ENCODE measurements around the gene PCDHGC5.

PCDHGC5 gene

GRCh38 chr5:141517880-141518617, 29.2 kb downstream of the PCDHGC5 start:
- no peak for ATAC-seq (replicated peaks; ENCODE audit: extremely low read depth, poor library complexity, severe bottlenecking)
- Mint-ChIP-seq H3K9me3 (no peaks in the 10 kb centered on the region), H3K27me3 (no peaks in the 10 kb centered on the region), H3K36me3 (ENCODE audit: insufficient read depth) (peaks cover 71% of the 10 kb centered on the region), H3K27ac (ENCODE audit: low read depth) (no peak overlapping the region), H3K4me3 (no peak overlapping the region), H3K4me1 (peaks cover 13% of the 10 kb centered on the region)
- no peak for DNase-seq (ENCODE audit: low spot score in 2 of 2)

DNA sequence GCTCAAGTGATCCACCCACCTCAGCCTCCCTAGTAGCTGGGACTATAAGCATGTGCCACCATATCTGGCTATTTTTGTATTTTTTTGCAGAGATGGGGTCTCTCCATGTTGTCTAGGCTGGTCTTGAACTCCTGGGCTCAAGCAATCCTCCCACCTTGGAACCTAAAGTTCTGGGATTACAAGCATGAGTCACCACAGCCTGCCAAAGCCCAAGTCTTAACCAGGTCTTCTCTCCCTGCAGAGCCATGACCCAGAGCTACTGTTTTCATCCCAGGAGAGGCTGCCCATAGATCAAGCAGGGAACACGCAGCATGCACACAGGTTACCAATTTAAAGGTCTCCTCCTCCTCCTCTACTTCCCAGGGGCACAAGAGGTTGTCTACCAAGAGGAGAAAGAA, 29.7 kb downstream of the PCDHGC5 start:
- ATAC-seq (replicated peaks; ENCODE audit: extremely low read depth, poor library complexity, severe bottlenecking) (no peak), DNase-seq (ENCODE audit: low spot score in 2 of 2) (no peak)
- H3K27me3 Mint-ChIP-seq = no peaks in the 10 kb centered on the region
- H3K27ac Mint-ChIP-seq (ENCODE audit: low read depth) = no peak overlapping the region
- peaks cover 73% of the 10 kb centered on the region for H3K36me3 Mint-ChIP-seq (ENCODE audit: insufficient read depth)
- peaks cover 10% of the 10 kb centered on the region for H3K4me1 Mint-ChIP-seq
- no peaks in the 10 kb centered on the region for H3K9me3 Mint-ChIP-seq
- no peak overlapping the region for H3K4me3 Mint-ChIP-seq

GRCh38 chr5:141519605-141520565, 31.0 kb downstream of the PCDHGC5 start:
- H3K4me3 Mint-ChIP-seq = no peak overlapping the region
- peaks cover 81% of the 10 kb centered on the region for H3K36me3 Mint-ChIP-seq (ENCODE audit: insufficient read depth)
- no peak for ATAC-seq (replicated peaks; ENCODE audit: extremely low read depth, poor library complexity, severe bottlenecking)
- no peak overlapping the region for H3K27ac Mint-ChIP-seq (ENCODE audit: low read depth)
- DNase-seq (ENCODE audit: low spot score in 2 of 2) = no peak
- H3K9me3 Mint-ChIP-seq = no peaks in the 10 kb centered on the region
- H3K4me1 Mint-ChIP-seq = peaks cover 7% of the 10 kb centered on the region
- H3K27me3 Mint-ChIP-seq = no peaks in the 10 kb centered on the region

GRCh38 chr5:141521244-141521781, 32.4 kb downstream of the PCDHGC5 start:
- H3K36me3 Mint-ChIP-seq (ENCODE audit: insufficient read depth) = peaks cover 83% of the 10 kb centered on the region
- no peaks in the 10 kb centered on the region for H3K27me3 Mint-ChIP-seq
- no peak overlapping the region for H3K27ac Mint-ChIP-seq (ENCODE audit: low read depth)
- H3K4me3 Mint-ChIP-seq = no peak overlapping the region
- ATAC-seq (replicated peaks; ENCODE audit: extremely low read depth, poor library complexity, severe bottlenecking) = no peak
- no peaks in the 10 kb centered on the region for H3K9me3 Mint-ChIP-seq
- no peak for DNase-seq (ENCODE audit: low spot score in 2 of 2)
- H3K4me1 Mint-ChIP-seq = peaks cover 13% of the 10 kb centered on the region

DNA sequence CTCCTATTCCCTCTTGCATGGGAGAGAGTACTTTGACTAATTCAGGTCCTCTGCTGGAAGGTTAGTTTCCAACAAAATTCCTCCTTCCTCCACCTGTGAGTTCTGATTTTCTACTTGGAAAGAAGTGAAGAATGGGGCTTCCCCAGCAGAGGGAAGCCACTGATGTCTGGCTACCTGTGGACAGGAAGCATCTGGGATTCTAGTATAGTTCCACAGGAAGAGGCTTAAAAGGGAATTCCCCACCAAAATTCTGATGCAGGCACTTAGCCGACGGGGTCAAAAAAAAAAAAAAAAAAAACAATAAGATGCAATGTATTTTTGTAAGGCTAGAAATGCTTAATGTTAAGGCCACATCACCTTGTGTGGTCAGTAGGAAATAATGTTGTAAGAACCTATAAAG, 33.4 kb downstream of the PCDHGC5 start:
- Mint-ChIP-seq H3K27me3 (no peaks in the 10 kb centered on the region), H3K4me3 (no peak overlapping the region), H3K4me1 (peaks cover 13% of the 10 kb centered on the region), H3K27ac (ENCODE audit: low read depth) (no peak overlapping the region), H3K9me3 (no peaks in the 10 kb centered on the region), H3K36me3 (ENCODE audit: insufficient read depth) (peaks cover 85% of the 10 kb centered on the region)
- DNase-seq (ENCODE audit: low spot score in 2 of 2) = no peak
- ATAC-seq (replicated peaks; ENCODE audit: extremely low read depth, poor library complexity, severe bottlenecking) = no peak

DNA sequence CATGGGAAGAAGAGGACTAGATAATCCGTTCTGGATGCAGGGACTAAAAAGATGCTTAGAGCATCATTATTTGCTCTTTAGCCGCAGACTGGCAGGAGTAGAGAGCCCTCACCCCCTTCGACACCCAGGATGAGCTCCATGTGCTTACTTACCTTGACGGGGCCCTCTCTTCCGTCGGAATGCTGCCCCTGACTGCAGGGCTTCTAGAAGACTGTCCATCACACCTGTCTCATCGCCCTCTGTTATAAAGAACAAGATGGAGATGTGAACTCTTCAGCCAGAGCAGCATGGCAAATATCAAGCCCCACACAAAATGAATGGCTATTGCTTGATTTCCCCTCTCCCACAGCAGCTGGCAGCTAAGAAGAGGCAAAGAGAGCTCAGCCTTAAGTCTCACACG, 35.1 kb downstream of the PCDHGC5 start:
- ATAC-seq (replicated peaks; ENCODE audit: extremely low read depth, poor library complexity, severe bottlenecking) = no peak
- Mint-ChIP-seq H3K9me3 (no peaks in the 10 kb centered on the region), H3K4me3 (no peak overlapping the region), H3K27ac (ENCODE audit: low read depth) (no peak overlapping the region), H3K36me3 (ENCODE audit: insufficient read depth) (peaks cover 84% of the 10 kb centered on the region), H3K27me3 (no peaks in the 10 kb centered on the region), H3K4me1 (peaks cover 13% of the 10 kb centered on the region)
- DNase-seq (ENCODE audit: low spot score in 2 of 2) = no peak

DNA sequence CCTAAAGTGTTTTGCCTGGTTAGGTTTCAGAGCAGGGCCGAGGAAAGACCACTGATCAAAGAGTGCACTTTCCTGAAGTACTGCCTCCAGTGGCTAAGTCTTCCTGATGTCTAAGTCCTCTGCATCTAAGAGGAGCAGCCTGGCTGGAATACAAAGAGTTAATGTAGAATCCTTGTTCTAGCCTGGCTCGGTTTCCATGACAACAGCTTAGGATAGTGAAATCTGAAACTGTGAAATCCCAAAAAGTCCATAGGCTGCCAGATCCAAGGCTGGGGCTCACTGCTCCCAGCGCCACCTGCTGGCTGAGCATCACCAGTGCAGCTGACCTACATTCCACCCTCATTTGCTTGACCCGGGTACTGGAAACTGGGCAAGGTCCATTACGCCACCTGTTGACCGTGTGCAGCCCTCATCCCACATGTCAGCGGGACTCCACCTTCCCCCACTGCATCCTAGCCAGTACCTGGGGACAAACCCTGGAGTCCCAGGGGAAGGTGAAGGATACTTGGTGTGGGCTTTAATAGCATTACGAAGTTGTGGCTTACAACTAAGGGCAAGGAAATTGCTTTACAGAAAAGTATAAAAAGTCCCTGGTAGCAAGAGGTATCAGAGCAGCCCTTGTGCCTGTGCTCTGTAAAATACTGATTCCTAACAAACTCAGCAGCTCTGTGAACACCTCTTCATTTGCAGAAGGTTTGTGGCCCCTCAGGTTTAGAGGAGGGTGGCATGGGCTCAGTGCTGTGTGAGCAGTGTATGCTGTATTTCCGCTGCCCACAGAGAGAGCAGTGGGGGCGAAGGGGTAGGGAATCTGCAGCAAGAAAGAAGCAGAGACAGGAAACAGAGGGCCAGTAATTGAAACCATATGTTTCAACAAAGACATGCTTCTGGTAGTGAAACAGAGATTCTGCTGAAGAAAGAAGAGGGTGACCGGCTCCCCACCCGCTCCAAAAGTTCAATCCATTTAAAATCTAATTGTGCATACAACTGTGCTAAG, 36.0 kb downstream of the PCDHGC5 start:
- ATAC-seq (replicated peaks; ENCODE audit: extremely low read depth, poor library complexity, severe bottlenecking) (peak; percentile 43), DNase-seq (ENCODE audit: low spot score in 2 of 2) (peak; percentile 25 to 34)
- peaks cover 13% of the 10 kb centered on the region for H3K4me1 Mint-ChIP-seq
- H3K27me3 Mint-ChIP-seq = no peaks in the 10 kb centered on the region
- H3K9me3 Mint-ChIP-seq = no peaks in the 10 kb centered on the region
- no peak overlapping the region for H3K4me3 Mint-ChIP-seq
- H3K27ac Mint-ChIP-seq (ENCODE audit: low read depth) = no peak overlapping the region
- peaks cover 80% of the 10 kb centered on the region for H3K36me3 Mint-ChIP-seq (ENCODE audit: insufficient read depth)

DNA sequence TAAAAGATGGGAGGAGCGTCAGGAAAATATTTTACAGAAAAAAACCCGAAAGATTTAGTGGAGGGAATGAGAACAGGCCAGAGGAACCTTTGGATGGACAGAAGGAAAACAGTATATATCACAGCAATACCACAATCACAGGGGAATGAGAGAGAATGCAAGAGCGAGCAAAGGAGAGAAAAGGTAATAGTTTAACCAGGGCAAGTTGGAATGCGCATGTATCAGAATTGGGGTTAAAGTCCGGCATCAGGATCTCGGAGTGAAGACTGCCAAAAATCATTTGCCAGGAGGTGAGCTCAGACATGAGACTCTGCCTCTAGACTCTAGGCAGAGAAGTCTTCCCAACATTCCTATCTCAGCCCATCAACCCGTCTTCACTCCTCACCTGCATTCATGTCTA, 36.8 kb downstream of the PCDHGC5 start:
- no peak overlapping the region for H3K4me3 Mint-ChIP-seq
- H3K36me3 Mint-ChIP-seq (ENCODE audit: insufficient read depth) = peaks cover 75% of the 10 kb centered on the region
- no peaks in the 10 kb centered on the region for H3K27me3 Mint-ChIP-seq
- ATAC-seq (replicated peaks; ENCODE audit: extremely low read depth, poor library complexity, severe bottlenecking) = no peak
- H3K4me1 Mint-ChIP-seq = peaks cover 13% of the 10 kb centered on the region
- H3K9me3 Mint-ChIP-seq = no peaks in the 10 kb centered on the region
- H3K27ac Mint-ChIP-seq (ENCODE audit: low read depth) = no peak overlapping the region
- DNase-seq (ENCODE audit: low spot score in 2 of 2) = no peak

- Mint-ChIP-seq H3K27me3 (no peaks in the 10 kb centered on the region), H3K4me3 (no peak overlapping the region), H3K27ac (ENCODE audit: low read depth) (no peak overlapping the region), H3K9me3 (no peaks in the 10 kb centered on the region), H3K36me3 (ENCODE audit: insufficient read depth) (peaks cover 61% of the 10 kb centered on the region), H3K4me1 (peaks cover 13% of the 10 kb centered on the region)
- ATAC-seq (replicated peaks; ENCODE audit: extremely low read depth, poor library complexity, severe bottlenecking) (no peak), DNase-seq (ENCODE audit: low spot score in 2 of 2) (no peak)
Observed at GRCh38 chr5:141527426-141527825, 38.5 kb downstream of the PCDHGC5 start.

- H3K27ac Mint-ChIP-seq (ENCODE audit: low read depth) = no peak overlapping the region
- DNase-seq (ENCODE audit: low spot score in 2 of 2) = no peak
- H3K27me3 Mint-ChIP-seq = no peaks in the 10 kb centered on the region
- H3K4me3 Mint-ChIP-seq = no peak overlapping the region
- no peaks in the 10 kb centered on the region for H3K9me3 Mint-ChIP-seq
- ATAC-seq (replicated peaks; ENCODE audit: extremely low read depth, poor library complexity, severe bottlenecking) = no peak
- H3K4me1 Mint-ChIP-seq = peaks cover 13% of the 10 kb centered on the region
- H3K36me3 Mint-ChIP-seq (ENCODE audit: insufficient read depth) = peaks cover 53% of the 10 kb centered on the region
Observed at GRCh38 chr5:141528291-141528984, 39.6 kb downstream of the PCDHGC5 start.

GRCh38 chr5:141529002-141529401, 40.1 kb downstream of the PCDHGC5 start:
- Mint-ChIP-seq H3K27me3 (no peaks in the 10 kb centered on the region), H3K9me3 (no peaks in the 10 kb centered on the region), H3K4me1 (peaks cover 13% of the 10 kb centered on the region), H3K36me3 (ENCODE audit: insufficient read depth) (peaks cover 53% of the 10 kb centered on the region), H3K27ac (ENCODE audit: low read depth) (no peak overlapping the region), H3K4me3 (no peak overlapping the region)
- DNase-seq (ENCODE audit: low spot score in 2 of 2) = no peak
- no peak for ATAC-seq (replicated peaks; ENCODE audit: extremely low read depth, poor library complexity, severe bottlenecking)

All from central memory CD8-positive, alpha-beta T cell (primary cell).